Testis (tissue), 2 donors: ENCODE data around the gene ATP2B2.

ENCODE experiments used
- CTCF ChIP-seq, 3 experiments: fragments of 450-650 bp in 2 of 3; fragments of 200-600 bp in 1 of 3; sonication (generic) in 1 of 3; IDR thresholded peaks; one replicate each; pipeline ENCODE4 v1.5.1; 2016 to 2019; ENCODE audit warnings: antibody characterized with exemption in 3 of 3, mild to moderate bottlenecking in 2 of 3, moderate library complexity in 1 of 3
- POLR2A ChIP-seq: fragments of 450-650 bp; IDR thresholded peaks from one replicate; pipeline ENCODE4 v1.6.1; 2017; ENCODE audit warnings: antibody characterized with exemption, mild to moderate bottlenecking, moderate library complexity

GRCh38 chr3:10408680-10409079 is 96.7 kb downstream of the ATP2B2 start:
- TF ChIP-seq CTCF (IDR thresholded peaks at IDR 0.05) (no peak), POLR2A (no peak)
